ENCODE measurements around the gene PABPC4L.
"Not testable (repeated sequence)": the region's sequence is repeated elsewhere in the genome, so short reads cannot be mapped to it uniquely, and the experiment has no call there.

The PABPC4L gene

GRCh38 chr4:134201216-134202161 lies at the start of gene PABPC4L:
PABPC4L (minus strand) TSS chr4:134201789; CDS start chr4:134201019, 770 bp downstream.
- DNase-seq, result peak; percentile 87

GRCh38 chr4:134251322-134251721 lies 49.7 kb upstream of the PABPC4L start:
- DNase-seq, result no peak

- no peak for DNase-seq
These were observed 42.4 kb upstream of the PABPC4L start for GRCh38 chr4:134243742-134244713.

GRCh38 chr4:134219043-134219442 lies 17.5 kb upstream of the PABPC4L start:
- no peak for DNase-seq

GRCh38 chr4:134216411-134216810 lies 14.8 kb upstream of the PABPC4L start:
- DNase-seq, result no peak

- no peak for DNase-seq
These were observed 14.2 kb upstream of the PABPC4L start for GRCh38 chr4:134215620-134216344.

GRCh38 chr4:134207955-134208354 lies 6.4 kb upstream of the PABPC4L start:
- not testable (repeated sequence) for DNase-seq

GRCh38 chr4:134202166-134202956 lies 772 bp upstream of the PABPC4L start:
- DNase-seq, result peak; percentile 73

- DNase-seq, result peak; percentile 48
These were observed 776 bp downstream of the PABPC4L start for GRCh38 chr4:134200811-134201215.

GRCh38 chr4:134189949-134190348 lies 11.6 kb downstream of the PABPC4L start:
- no peak for DNase-seq

- no peak for DNase-seq
These were observed 12.1 kb downstream of the PABPC4L start for GRCh38 chr4:134189480-134189879.

GRCh38 chr4:134178706-134179105 lies 22.9 kb downstream of the PABPC4L start:
- DNase-seq, result no peak

GRCh38 chr4:134174271-134174670 lies 27.3 kb downstream of the PABPC4L start:
- DNase-seq, result no peak

- DNase-seq, result no peak
These were observed 41.4 kb downstream of the PABPC4L start for GRCh38 chr4:134160211-134160610.

- DNase-seq, result no peak
These were observed 47.5 kb downstream of the PABPC4L start for GRCh38 chr4:134154097-134154496.

- DNase-seq, result no peak
These were observed 53.6 kb downstream of the PABPC4L start for GRCh38 chr4:134147941-134148340.
